Karpas-422 (cell line): ENCODE results near the gene PCDHGA4. TPM values are rescaled to one million over a fixed set of nuclear protein-coding genes. Genes with fewer than 3 reads are reported as not detected.
A peak's percentile ranks its signal among the peaks of the same experiment; 100 is the strongest.

Source experiments
- DNase-seq: peaks from one replicate; pipeline ENCODE4 v3.0.0-alpha.2; 2015
- H2AFZ ChIP-seq: fragments of 200-600 bp; sonication (generic); 2 replicates; pipeline ENCODE4 v1.6.1; 2014; ENCODE audit warnings: antibody characterized with exemption, low read length, mixed read lengths
- H3K27ac ChIP-seq: fragments of 200-600 bp; sonication (generic); 2 replicates; pipeline ENCODE4 v1.5.1; 2014; ENCODE audit warnings: mild to moderate bottlenecking, low read length, moderate library complexity
- H3K27me3 ChIP-seq: fragments of 200-600 bp; sonication (generic); 2 replicates; pipeline ENCODE4 v1.6.1; 2014; ENCODE audit warnings: low read length, mixed read lengths
- H3K36me3 ChIP-seq: fragments of 200-600 bp; sonication (generic); 2 replicates; pipeline ENCODE4 v1.6.1; 2014; ENCODE audit warnings: low read length, mixed read lengths; ENCODE audit not compliant: insufficient read depth
- H3K4me1 ChIP-seq: fragments of 200-600 bp; sonication (generic); 2 replicates; pipeline ENCODE4 v1.6.1; 2014; ENCODE audit warnings: mild to moderate bottlenecking, low read length, mixed read lengths
- H3K4me2 ChIP-seq: fragments of 200-600 bp; sonication (generic); 2 replicates; pipeline ENCODE4 v1.6.1; 2014; ENCODE audit warnings: low read length, low read depth, mild to moderate bottlenecking; ENCODE audit not compliant: poor library complexity, severe bottlenecking
- H3K4me3 ChIP-seq: fragments of 200-600 bp; sonication (generic); 2 replicates; pipeline ENCODE4 v1.5.1; 2014; ENCODE audit warnings: mild to moderate bottlenecking, antibody characterized with exemption, low read length, mixed read lengths
- H3K79me2 ChIP-seq: fragments of 200-600 bp; sonication (generic); 2 replicates; pipeline ENCODE4 v1.6.1; 2014; ENCODE audit warnings: mild to moderate bottlenecking, low read length, mixed read lengths
- H3K9ac ChIP-seq: fragments of 200-600 bp; sonication (generic); 2 replicates; pipeline ENCODE4 v1.6.0; 2014; ENCODE audit warnings: low read length
- H3K9me2 ChIP-seq: fragments of 200-600 bp; sonication (generic), shearing (Covaris generic); replicated peaks from 2 replicates; pipeline ENCODE4 v1.6.0; 2014; ENCODE audit warnings: mild to moderate bottlenecking, low read length, moderate library complexity; ENCODE audit not compliant: insufficient read depth
- H3K9me3 ChIP-seq: fragments of 300-700, 200-600 bp; sonication (generic); 2 replicates; pipeline ENCODE4 v1.6.1; 2014; ENCODE audit warnings: low read length, mixed read lengths
- H4K20me1 ChIP-seq: fragments of 200-600 bp; sonication (generic); 2 replicates; pipeline ENCODE4 v1.6.1; 2014; ENCODE audit warnings: mild to moderate bottlenecking, antibody characterized with exemption, low read length, low read depth; ENCODE audit not compliant: insufficient read depth
- total RNA-seq: library from RNA; depleted of rRNA; stranded (reverse); fragments of >200 nt; shearing (Covaris generic); gene quantifications from 2 replicates; pipeline ENCODE4 v1.2.3, GENCODE V29; 2014; ENCODE audit warnings: low replicate concordance; rRNA removed

Gene PCDHGA4
- total RNA-seq, 1 experiment from 2014 or later = 13.5 TPM

DNA sequence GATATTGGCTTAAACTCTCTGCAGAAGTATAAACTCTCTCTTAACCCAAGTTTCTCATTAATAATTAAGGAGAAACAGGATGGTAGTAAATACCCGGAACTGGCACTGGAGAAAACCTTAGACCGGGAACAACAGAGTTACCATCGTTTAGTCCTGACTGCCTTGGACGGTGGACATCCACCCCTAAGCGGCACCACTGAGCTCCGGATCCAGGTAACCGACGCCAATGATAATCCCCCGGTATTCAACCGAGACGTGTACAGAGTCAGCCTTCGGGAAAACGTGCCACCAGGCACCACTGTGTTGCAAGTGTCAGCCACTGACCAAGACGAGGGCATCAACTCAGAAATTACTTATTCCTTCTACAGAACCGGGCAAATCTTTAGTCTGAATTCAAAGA is 43.8 kb downstream of the PCDHGA4 start:
- H3K4me3 ChIP-seq = peak overlapping the region; percentile 15; the same call in 1 of the 2 replicates
- no peaks in the 10 kb centered on the region for H3K4me1 ChIP-seq
- H3K36me3 ChIP-seq = peaks cover 29% of the 10 kb centered on the region
- no peaks in the 10 kb centered on the region for H3K9me2 ChIP-seq
- H3K27ac ChIP-seq = no peak overlapping the region
- H2AFZ ChIP-seq = no peak overlapping the region
- H4K20me1 ChIP-seq = no peaks in the 10 kb centered on the region
- H3K27me3 ChIP-seq = no peaks in the 10 kb centered on the region
- DNase-seq = no peak
- H3K4me2 ChIP-seq = no peak overlapping the region
- H3K79me2 ChIP-seq = peaks cover 22% of the 10 kb centered on the region
- no peak overlapping the region for H3K9ac ChIP-seq
- H3K9me3 ChIP-seq = peaks cover 17% of the 10 kb centered on the region

DNA sequence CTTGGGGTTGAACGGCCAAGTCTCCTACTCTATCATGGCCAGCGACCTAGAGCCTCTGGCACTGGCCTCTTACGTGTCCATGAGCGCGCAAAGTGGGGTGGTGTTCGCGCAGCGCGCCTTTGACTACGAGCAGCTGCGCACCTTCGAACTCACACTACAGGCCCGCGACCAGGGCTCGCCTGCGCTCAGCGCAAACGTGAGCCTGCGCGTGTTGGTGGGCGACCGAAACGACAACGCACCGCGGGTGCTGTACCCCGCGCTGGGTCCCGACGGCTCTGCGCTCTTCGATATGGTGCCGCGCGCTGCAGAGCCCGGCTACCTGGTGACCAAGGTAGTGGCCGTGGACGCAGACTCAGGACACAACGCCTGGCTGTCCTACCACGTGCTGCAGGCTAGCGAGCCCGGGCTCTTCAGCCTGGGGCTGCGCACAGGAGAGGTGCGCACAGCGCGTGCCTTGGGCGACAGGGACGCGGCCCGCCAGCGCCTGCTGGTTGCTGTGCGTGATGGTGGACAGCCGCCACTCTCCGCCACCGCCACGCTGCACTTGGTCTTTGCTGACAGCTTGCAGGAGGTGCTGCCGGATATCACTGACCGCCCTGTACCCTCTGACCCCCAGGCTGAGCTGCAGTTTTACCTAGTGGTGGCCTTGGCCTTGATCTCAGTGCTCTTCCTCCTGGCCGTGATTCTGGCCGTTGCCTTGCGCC is 44.9 kb downstream of the PCDHGA4 start:
- Histone ChIP-seq H3K36me3 (peaks cover 29% of the 10 kb centered on the region), H3K4me3 (no peak overlapping the region), H3K27me3 (no peaks in the 10 kb centered on the region), H3K9me3 (peaks cover 16% of the 10 kb centered on the region), H4K20me1 (no peaks in the 10 kb centered on the region), H3K79me2 (peaks cover 29% of the 10 kb centered on the region), H3K9me2 (no peaks in the 10 kb centered on the region), H3K4me2 (no peak overlapping the region), H3K4me1 (no peaks in the 10 kb centered on the region), H2AFZ (no peak overlapping the region), H3K9ac (no peak overlapping the region), H3K27ac (no peak overlapping the region)
- no peak for DNase-seq

DNA sequence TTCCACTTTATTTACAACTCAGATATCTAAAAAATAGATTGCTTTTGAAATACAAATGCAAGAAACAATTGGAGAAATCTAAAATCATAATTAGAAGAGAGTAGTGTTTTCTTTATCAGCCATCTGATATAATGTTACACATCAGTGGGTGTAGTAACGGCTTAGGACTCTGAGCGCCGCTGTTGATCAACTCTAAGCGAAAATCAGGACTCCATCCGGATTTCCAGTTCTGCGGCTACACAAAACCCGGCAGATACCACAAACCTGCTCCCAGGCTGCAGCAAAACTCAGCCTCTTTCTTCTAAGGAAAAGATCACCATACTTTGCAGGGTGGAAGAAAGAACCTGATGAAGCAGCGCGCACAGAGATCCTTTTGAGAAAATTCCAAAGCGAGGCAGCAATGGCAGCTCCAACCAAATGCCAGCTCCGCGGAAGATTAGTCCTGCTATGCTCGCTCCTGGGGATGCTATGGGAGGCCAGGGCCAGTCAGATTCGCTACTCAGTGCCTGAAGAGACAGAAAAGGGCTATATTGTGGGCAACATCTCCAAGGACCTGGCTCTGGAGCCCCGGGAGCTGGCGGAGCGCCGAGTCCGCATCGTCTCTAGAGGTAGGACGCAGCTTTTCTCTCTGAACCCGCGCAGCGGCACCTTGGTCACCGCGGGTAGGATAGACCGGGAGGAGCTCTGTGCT is 47.9 kb downstream of the PCDHGA4 start, which contains the start of gene PCDHGA9:
Gene PCDHGA9 (plus strand): TSS at position 226 of the 691 bp plus-strand sequence. CDS start 175 bp downstream, at position 401.
- Histone ChIP-seq H3K27ac (no peak within 1 kb of the TSS), H3K4me2 (no peak within 1 kb of the TSS), H3K9me3 (peaks cover 23% of the 10 kb centered on the region), H3K4me1 (no peaks in the 10 kb centered on the region), H3K9me2 (no peaks in the 10 kb centered on the region), H3K36me3 (peaks cover 29% of the 10 kb centered on the region), H2AFZ (no peak within 1 kb of the TSS), H3K9ac (no peak within 1 kb of the TSS), H3K27me3 (no peaks in the 10 kb centered on the region), H3K79me2 (peaks cover 54% of the 10 kb centered on the region), H4K20me1 (no peaks in the 10 kb centered on the region), H3K4me3 (no peak within 1 kb of the TSS)
- no peak for DNase-seq

DNA sequence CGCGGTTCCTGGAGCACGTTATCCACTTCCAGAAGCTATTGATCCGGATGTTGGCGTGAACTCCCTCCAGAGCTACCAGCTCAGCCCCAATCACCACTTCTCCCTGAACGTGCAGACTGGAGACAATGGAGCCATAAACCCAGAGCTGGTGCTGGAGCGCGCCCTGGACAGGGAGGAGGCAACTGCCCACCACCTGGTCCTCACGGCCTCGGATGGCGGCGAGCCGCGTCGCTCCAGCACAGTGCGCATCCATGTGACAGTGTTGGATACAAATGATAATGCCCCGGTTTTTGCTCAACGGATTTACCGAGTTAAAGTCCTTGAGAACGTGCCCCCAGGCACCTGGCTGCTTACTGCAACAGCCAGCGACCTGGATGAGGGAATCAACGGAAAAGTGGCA is 48.6 kb downstream of the PCDHGA4 start:
- H3K4me1 ChIP-seq = no peaks in the 10 kb centered on the region
- DNase-seq = no peak
- no peak overlapping the region for H2AFZ ChIP-seq
- peaks cover 23% of the 10 kb centered on the region for H3K9me3 ChIP-seq
- H3K9ac ChIP-seq = no peak overlapping the region
- H3K9me2 ChIP-seq = no peaks in the 10 kb centered on the region
- no peak overlapping the region for H3K27ac ChIP-seq
- H3K4me2 ChIP-seq = no peak overlapping the region
- no peaks in the 10 kb centered on the region for H4K20me1 ChIP-seq
- peaks cover 55% of the 10 kb centered on the region for H3K79me2 ChIP-seq
- no peaks in the 10 kb centered on the region for H3K27me3 ChIP-seq
- H3K4me3 ChIP-seq = no peak overlapping the region
- peaks cover 29% of the 10 kb centered on the region for H3K36me3 ChIP-seq

Other genes starting within 250 kb of the PCDHGA4 start
- not detected in 2 replicates for gene PCDHB4, start 233.2 kb upstream of the PCDHGA4 start, total RNA-seq
- gene PCDHB5, start 219.8 kb upstream of the PCDHGA4 start, total RNA-seq = not detected in 2 replicates
- not detected in 2 replicates for gene PCDHB6, start 205.0 kb upstream of the PCDHGA4 start, total RNA-seq
- gene PCDHB7, start 182.4 kb upstream of the PCDHGA4 start, total RNA-seq = not detected in 2 replicates
- not detected in 2 replicates for gene PCDHB8, start 177.2 kb upstream of the PCDHGA4 start, total RNA-seq
- gene PCDHB16, start 172.6 kb upstream of the PCDHGA4 start, total RNA-seq = 0.04 and 0.54 TPM in 2 replicates
- 0.11 and 0.29 TPM in 2 replicates for gene PCDHB9, start 167.9 kb upstream of the PCDHGA4 start, total RNA-seq
- gene PCDHB10, start 162.7 kb upstream of the PCDHGA4 start, total RNA-seq = 0.11 TPM in 1 of 2 replicates, not detected in the other
- not detected in 2 replicates for gene PCDHB11, start 155.4 kb upstream of the PCDHGA4 start, total RNA-seq
- gene PCDHB12, start 146.3 kb upstream of the PCDHGA4 start, total RNA-seq = not detected in 2 replicates
- gene PCDHB13, start 141.1 kb upstream of the PCDHGA4 start, total RNA-seq = 0.19 and 0.69 TPM in 2 replicates
- gene PCDHB14, start 131.7 kb upstream of the PCDHGA4 start, total RNA-seq = 0.48 and 0.90 TPM in 2 replicates
- gene PCDHB15, start 109.6 kb upstream of the PCDHGA4 start, total RNA-seq = 0.25 TPM in 1 of 2 replicates, not detected in the other
- 0.65 and 0.82 TPM in 2 replicates for gene SLC25A2, start 51.0 kb upstream of the PCDHGA4 start, total RNA-seq
- 70.0 and 85.9 TPM in 2 replicates for gene TAF7, start 34.2 kb upstream of the PCDHGA4 start, total RNA-seq
- 0.48 and 1.2 TPM in 2 replicates for gene PCDHGA1, start 24.5 kb upstream of the PCDHGA4 start, total RNA-seq
- 0.04 TPM in 1 of 2 replicates, not detected in the other for gene PCDHGA2, start 16.3 kb upstream of the PCDHGA4 start, total RNA-seq
- gene PCDHGA3, start 11.2 kb upstream of the PCDHGA4 start, total RNA-seq = not detected in 2 replicates
- gene PCDHGB1, start 4.9 kb upstream of the PCDHGA4 start, total RNA-seq = 14.0 and 15.3 TPM in 2 replicates
- gene PCDHGB2, start 5.0 kb downstream of the PCDHGA4 start, total RNA-seq = 9.8 and 11.5 TPM in 2 replicates
- gene PCDHGA5, start 9.1 kb downstream of the PCDHGA4 start, total RNA-seq = 8.8 and 9.7 TPM in 2 replicates
- gene PCDHGB3, start 15.2 kb downstream of the PCDHGA4 start, total RNA-seq = 19.5 and 22.7 TPM in 2 replicates
- gene PCDHGA6, start 18.9 kb downstream of the PCDHGA4 start, total RNA-seq = 10.9 and 14.5 TPM in 2 replicates
- gene PCDHGA7, start 27.7 kb downstream of the PCDHGA4 start, total RNA-seq = 8.4 and 11.5 TPM in 2 replicates
- gene PCDHGB4, start 32.7 kb downstream of the PCDHGA4 start, total RNA-seq = 6.3 and 10.0 TPM in 2 replicates
- 8.8 and 9.6 TPM in 2 replicates for gene PCDHGA8, start 37.6 kb downstream of the PCDHGA4 start, total RNA-seq
- gene PCDHGB5, start 42.9 kb downstream of the PCDHGA4 start, total RNA-seq = 17.0 and 26.4 TPM in 2 replicates
- 13.0 and 15.7 TPM in 2 replicates for gene PCDHGA9, start 47.8 kb downstream of the PCDHGA4 start, total RNA-seq
- gene PCDHGB6, start 53.0 kb downstream of the PCDHGA4 start, total RNA-seq = 5.5 and 8.8 TPM in 2 replicates
- gene PCDHGA10, start 58.0 kb downstream of the PCDHGA4 start, total RNA-seq = 8.5 and 11.2 TPM in 2 replicates
- gene PCDHGB7, start 62.7 kb downstream of the PCDHGA4 start, total RNA-seq = 6.3 and 10.4 TPM in 2 replicates
- gene PCDHGA11, start 66.0 kb downstream of the PCDHGA4 start, total RNA-seq = 9.3 and 10.4 TPM in 2 replicates
- 6.6 and 7.8 TPM in 2 replicates for gene PCDHGA12, start 75.5 kb downstream of the PCDHGA4 start, total RNA-seq
- gene PCDHGC3, start 120.9 kb downstream of the PCDHGA4 start, total RNA-seq = 61.3 and 75.2 TPM in 2 replicates
- gene PCDHGC4, start 130.0 kb downstream of the PCDHGA4 start, total RNA-seq = 7.0 and 11.8 TPM in 2 replicates
- 5.1 and 5.8 TPM in 2 replicates for gene PCDHGC5, start 134.1 kb downstream of the PCDHGA4 start, total RNA-seq